GM18909 (cell line): ENCODE data around the gene NOL4L.

Source experiments
- ATAC-seq: cut with Tn5 transposase; IDR thresholded peaks from one replicate; pipeline ENCODE4 v1.9.1; 2021; ENCODE audit warnings: mild to moderate bottlenecking; ENCODE audit not compliant: unreplicated experiment, poor library complexity

NOL4L gene

DNA sequence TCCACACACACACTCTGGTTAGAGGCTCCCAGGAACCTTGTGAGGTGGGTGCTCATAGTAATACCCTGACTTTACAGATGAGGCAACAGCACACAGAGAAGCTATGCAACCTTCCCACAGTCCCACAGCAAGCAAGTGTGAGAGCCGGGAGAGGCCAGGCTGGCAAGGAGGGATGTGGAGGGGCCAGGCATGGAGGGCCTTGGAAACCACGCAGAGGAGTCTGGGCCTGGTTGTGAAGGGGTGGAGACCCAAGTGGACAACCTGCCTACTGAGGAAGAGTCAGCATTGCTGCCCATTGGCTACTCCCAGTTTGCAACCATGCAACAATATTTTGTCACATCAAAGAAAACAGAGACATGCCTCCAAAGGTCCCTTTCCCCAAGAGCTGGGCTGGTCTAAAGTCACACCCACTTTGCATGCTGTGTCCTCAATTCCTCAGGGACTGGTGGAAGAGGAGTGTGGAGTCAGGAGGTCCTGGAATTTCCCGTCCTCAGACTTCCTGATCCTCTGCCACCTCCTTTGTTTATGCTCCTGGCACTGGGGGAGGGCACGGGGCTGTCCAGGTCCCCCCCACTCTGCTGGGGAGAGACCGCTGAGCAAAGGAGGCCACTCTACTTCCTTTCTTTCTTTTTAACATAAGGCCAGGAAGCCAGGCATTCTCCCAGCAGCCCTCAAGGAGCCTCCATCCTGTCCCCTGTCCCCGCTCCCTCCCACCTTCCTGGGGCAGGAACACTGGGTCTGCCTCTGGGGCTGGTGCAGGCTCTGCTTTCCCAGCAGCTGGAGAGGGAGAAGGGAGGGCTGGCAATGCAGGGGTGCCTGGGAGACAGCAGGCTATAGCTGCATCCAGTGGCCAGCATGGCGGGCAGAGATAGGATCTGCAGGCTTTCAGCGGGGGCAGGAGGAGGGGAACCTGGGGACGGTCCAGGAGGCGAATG is 68.3 kb downstream of the NOL4L start:
- no peak for ATAC-seq

DNA sequence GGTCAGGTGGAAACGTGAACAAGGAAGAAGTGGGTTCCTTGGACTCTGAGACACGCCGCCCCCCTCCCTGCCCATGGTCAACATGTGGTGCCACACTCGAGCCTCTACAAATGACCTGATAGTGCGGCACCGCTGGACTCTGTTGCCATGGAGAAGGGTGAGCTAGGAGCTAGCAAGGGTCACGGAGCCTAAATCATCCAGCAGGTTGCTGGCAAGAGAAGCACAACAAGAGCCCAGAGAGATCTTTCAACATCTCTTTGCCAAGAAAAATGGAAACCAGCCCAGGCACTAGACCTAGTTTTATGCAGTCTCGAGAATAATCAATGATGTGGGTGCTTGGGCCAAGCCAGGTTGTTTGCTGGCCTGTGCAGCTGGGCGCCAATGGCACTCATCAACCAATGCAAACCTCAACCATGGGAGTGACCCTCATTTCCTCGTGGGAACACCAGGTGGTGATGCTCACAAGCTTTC is 69.5 kb downstream of the NOL4L start:
- no peak for ATAC-seq

DNA sequence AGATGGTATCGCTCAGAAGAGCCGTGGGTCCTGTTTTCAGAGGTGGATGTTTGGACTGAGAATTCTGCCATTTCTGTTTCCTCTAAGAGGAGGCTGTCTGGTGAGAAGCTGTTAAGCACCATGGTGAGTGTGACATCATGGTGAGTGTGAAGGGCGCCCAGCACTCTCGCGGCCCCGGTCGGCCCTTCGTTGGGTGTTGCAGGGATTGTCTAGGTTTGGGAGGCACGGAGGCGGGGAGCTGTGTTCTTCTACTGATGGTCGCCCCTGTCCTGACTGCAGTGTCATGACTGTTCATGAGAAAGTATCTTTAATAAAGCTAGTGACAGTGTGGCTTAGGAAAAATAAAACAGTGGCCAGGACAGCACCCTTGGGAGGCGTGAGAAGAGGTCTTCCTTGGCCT is 70.4 kb downstream of the NOL4L start:
- ATAC-seq: no peak

DNA sequence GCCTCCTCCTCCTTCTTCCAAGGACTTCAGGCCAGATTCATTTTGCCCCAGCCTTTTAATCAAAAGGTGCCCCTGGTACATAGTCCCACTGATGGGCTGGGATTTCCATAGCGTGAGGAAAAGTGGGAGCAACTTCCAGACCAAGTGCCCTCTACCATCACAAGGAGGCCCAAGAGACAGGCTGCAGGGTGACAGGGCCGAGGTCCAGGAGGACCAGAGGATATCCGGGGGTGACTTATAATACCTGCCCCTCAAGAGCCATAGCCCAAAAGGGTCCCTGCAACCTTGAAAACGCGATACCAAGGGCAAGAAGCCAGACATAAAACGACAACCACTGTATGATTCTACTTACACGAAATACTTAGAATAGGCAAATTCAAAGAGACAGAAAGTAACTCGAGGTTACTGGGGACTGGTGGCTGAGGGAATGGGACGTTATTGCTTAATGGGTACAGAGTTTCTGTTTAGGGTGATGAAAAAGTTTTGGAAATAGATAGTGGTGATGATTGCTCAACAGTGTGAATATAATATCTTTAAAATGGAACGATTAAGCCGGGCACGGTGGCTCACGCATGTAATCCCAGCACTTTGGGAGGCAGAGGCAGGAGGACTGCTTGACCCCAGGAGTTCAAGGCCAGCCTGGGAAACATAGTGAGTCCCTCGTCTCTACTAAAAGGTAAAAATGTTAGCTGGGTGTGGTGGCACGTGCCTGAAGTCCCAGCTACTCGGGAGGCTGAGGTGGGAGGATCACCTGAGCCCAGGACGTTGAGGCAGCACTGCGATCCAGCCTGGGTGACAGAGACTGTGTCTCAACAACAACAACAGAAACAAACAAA is 71.9 kb downstream of the NOL4L start:
- no peak for ATAC-seq

DNA sequence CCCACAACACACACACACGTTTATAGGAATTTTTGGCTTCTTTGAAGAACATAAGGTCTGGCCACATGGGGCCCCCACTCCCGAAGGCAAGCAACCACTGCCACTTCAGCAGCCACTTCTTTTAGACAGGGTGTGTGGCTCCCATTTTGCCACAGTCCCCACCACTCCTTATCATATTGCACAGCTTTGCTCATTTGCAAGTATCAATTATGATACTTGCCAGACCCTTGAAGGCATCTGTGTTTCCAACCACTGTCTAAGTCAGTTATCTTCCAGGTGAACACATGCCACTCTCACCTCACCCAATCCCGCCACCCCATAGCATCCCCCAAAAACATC is 73.1 kb downstream of the NOL4L start:
- no peak for ATAC-seq

DNA sequence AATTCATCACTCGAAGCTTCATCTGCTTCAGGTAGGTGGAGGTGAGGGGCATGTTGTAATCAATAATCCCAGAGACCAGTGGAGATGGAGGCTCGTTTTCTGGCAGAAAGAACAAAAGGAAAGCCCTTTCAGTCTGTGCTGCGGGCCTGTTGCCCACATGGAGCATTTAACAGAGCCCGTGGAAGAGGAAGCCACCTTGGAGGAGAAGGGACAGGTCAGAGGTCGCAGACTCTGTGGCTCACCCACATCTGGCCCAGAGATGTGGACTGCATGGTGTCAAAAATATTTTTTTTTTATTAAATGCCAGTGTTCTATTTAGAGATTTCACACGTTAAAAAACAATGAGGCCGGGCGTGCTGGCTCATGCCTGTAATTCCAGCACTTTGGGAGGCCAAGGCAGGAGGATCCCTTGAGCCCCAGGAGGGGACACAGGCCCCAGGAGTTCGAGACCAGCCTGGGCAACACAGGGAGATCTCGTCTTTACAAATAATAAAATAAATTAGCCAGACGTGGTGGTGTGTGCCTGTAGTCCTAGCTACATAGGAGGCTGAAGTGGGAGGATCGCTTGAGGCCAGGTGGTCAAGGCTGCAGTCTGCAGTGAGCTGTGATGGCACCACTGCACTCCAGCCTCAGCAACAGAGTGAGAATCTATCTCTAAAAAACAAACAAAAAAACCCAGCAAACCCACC is 73.6 kb downstream of the NOL4L start:
- ATAC-seq: no peak

DNA sequence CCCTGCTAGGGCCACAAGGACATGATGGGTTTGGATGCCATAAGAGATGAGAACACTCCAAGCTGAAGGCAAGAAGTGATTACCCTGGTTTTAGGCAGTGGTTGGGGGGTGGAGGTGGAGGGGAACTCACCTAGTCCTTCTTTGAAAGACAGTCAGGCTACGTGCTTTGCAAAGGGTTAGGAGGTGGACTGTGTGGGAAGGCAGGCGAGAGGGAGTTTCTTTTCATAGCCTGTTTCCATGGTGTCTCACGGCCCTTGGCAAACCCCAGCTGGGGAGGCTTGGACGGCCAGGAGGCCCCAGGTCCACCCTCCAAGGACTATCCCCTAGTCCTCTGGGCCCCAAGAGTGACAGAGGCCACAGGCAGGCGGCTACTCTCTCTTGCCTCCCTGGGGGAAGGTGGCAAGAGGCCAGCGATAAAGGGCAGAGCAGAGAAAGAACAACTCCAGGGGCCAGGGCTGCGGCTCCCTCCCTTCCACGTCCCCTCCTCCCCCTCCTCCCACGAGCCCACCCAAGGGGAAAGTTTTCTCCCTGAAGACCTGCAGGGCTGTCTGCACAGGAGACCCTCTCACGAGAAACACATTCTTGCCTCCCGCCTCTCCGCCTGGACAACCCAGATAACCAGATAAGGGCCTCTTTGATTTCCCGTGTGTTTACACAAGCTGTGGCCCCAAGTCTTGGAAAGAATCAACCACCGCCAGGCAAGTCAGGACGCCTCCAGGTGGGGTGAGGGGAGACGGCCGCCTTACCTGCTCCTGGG is 74.4 kb downstream of the NOL4L start:
- no peak for ATAC-seq

DNA sequence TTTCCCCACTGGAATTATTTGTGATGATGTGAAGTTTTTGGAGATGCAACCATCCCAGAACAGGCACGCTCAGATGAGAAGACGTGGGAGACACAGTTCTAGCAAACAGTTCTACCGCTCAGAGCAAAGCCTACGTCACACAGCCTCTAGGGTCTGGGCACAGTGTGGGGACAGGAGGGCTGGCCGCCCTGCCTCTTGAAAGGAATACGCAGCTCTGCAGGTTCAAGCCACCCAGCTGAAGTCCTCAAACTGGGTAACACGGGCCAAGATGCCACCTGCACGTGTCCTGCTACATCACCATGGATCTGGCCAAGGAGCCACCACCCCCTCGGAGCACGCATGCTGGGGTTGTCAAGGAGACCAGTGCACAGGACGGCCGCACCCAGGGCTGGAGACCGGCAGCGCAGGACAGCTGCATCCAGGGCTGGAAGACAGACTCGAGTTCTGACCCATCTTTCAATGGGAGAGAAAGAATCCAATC is 75.0 kb downstream of the NOL4L start:
- no peak for ATAC-seq

DNA sequence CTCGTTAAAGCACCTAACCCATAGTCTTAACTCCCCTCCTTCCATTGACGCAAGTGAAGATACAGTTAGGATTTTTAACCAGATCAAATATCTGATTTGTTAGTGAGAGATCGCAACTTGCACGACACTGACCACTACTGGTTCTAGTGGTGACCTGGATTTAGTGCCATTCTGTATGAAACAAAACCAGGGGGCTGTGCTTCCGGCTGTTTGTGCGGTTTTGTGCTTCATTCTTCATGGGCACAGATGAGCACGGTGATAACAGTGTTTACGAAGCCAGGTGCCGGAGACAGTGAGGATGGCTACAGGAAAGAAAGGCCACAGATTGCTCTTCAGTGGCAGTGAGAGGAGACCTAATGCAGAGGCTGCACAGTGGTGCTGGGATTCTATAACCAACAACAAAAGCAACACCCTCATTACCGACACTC is 75.5 kb downstream of the NOL4L start:
- ATAC-seq: no peak

DNA sequence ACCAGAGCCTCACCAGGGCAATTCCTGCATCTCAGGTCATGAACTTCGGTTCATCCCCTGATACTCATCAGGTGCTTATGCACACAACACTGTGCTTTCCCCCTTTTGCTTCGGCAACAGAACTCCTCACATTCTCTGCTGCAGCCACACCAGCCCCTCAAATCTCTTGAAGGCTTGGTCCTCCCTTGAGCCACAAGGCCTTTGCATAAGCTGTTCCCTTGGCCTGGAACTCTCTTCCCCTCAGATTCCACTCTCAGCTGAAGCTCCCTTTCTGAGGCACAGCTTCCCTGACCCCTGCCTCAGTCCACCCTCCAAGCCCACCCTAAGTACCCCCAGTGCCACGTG is 76.4 kb downstream of the NOL4L start:
- no peak for ATAC-seq

DNA sequence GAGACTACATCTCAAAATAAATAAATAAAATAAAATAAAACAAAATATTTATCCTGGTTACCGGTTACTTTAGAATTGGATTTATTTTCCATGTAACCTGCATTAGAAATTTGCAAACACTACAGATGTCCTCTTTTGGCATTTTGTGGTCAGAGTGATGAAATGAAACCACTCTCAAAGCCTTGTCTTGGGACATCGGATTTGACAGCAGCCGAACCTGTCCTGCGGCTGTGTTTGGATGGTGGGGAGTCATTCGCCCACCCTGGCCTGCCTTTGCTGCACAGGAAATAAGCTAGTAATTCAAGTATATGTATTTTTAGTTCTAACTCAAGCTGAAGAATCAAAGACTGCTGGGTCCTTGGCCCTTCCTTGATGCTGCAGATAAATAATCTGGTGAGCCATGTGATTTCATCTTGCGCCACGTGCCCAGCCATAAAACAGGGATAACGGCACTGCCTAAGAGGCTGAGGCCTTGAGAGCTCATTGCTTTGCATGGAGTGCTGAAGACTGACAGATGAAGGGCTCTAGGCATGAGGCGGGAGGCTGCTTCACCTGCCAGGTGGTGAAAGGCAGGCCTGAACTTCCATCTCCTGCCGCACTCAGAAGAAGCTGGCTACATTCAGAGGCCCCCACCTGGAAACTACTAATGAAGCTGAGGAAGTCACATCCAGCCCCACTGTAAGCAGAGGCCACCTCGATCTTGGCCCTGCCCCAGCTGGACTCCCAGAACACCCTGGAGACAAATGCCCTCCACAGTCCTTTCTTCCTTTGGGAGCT is 76.9 kb downstream of the NOL4L start:
- ATAC-seq: no peak

DNA sequence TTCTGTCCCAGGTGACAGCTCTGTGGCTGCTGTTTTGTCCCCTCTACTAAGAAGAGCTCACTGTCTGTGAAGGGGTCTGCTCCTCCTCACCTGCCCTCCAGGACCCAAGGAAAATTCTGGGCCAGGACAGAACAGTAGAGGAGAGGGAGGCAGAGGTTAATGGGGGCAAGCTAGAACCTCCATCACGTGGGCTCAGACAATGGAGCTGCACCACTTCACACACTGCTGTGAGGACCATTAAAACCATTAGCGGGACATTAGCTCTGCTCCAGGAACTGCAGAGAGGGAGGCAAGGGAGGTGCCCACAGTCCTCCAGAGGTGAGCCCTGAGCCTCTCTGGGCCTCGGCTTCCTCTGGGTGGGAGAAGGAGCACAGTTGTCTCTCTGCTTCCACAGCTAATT is 78.4 kb downstream of the NOL4L start:
- ATAC-seq: no peak

DNA sequence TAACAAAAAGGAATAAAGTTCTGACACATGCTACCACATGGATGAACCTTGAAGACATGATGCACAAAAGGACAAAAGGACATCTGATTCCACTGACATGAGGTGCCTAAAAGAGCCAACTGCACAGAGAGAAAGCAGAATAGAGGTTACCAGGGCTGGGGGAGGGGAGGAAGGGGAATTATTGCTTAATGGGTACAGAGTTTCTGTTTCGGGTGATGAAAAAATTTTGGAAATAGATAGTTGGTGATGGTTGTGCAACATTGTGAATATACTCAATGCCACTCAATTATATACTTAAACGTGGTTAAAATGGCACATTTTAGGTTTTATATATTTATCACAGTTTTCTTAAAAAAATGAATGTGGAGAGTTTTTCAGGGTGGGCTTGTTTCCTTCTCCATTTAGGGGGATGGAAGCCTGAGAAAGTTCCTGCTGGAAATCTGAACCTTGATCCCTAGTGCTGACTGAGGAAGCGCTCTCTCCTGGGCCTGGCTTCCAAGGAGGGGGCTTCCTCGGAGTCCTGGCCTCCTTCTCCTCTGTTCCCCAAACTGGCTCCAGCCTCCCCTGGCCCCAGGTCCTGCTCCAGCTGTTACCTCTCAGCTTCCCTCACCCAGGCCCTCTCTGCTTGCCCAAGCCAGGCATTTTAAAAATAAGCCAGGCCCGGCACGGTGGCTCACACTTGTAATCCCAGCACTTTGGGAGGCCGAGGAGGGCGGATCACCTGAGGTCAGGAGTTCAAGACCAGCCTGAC is 79.2 kb downstream of the NOL4L start:
- no peak for ATAC-seq

DNA sequence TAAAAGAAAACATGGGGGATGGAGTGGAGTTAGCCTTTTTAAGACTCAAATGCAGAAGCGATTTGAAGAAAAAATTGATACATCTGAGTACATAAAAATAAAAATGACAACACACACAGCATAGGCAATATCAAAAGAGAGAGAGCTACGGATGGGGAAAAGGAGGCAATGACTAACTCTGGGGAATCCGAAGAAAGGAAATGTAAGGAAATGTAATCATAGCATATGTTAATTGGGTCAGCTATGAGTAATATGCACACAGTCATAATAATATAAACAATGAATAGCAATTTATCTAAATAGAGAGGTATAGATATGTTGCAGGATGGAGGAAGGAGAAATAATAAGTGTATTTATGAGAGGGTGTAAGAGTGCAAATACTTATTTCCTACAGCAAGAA is 83.4 kb downstream of the NOL4L start:
- no peak for ATAC-seq

DNA sequence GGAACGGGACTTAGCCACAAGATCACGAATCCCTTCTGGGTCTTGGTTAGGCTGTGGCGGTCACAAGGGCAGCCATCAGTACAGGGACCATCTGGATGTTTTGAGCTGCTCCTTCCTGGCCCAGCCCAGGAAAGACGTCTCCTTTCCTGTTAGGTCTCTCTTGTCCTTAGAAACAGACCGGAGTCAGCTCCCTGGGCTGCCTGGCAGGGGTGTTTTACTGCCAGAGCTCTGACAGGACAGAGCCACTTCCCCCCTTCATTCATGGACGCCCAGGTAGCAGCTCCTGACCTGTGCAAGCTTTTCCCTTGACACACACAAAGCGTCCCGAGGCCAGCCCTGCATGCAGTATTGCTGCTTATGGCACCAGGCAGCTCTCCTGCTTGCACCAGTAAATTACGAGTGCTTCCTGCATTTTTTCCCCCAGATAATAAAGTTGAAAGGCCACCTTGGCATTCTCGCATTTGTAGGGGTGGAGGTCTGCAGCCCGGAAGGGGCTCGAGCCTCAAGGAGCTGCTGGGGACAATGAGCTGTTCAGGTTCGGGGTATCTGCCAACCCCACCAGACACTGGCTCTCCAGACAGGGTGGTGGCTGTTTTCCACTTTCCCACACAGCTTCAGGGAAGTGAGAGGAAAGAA is 87.4 kb downstream of the NOL4L start:
- no peak for ATAC-seq

DNA sequence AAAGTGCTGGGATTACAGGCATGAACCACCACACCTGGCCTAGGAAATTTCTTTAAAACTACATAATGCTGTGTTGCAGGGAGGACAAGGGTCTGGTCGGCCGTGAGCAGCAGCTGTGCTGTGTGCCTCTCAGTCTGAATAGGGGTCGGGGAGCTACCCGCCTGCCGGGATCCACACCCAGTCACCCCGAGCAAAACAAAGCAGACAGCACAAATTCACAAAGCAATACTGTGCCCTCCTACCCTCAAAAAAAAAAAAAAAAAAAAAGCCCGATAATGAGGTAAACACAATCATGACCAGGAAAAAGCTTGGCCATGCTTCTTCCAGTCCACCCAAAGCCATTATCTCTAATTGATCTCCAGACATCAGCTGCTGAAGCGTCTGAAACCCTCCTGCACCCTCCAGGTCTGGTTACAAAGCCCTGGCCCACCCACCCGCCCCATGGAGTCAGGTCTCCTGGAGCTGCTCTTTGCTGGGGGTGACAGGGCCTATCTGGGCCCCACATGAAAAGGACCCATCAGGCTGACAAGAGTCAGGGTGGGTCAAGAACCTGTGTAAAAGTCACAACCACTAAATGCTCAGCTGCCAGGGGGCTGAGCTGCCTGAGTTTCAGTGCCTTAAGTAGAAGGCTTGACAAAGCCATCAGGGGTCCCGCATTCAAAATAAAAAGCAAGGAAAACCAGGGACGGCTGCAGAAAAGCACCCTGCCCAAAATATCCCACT is 88.2 kb downstream of the NOL4L start:
- ATAC-seq: no peak

DNA sequence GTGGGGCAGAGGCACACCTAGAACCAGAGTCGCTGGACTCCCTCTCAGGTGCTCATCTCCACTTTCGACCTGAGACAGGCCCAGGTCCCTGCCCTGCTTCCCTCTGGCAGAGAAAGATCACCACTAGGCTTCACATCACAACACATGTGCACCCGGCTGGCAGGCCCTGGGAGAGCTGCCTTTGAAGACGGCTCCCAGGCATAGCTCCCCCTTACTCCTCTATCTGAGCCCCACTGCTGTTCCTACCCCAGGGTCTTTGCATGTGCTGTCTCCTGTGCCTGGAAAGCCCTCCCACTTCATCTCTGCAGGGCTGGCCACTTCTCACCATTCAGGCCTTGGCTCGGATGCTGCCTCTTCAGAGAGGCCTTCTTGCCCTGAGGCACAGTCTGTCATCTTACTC is 89.2 kb downstream of the NOL4L start:
- no peak for ATAC-seq

DNA sequence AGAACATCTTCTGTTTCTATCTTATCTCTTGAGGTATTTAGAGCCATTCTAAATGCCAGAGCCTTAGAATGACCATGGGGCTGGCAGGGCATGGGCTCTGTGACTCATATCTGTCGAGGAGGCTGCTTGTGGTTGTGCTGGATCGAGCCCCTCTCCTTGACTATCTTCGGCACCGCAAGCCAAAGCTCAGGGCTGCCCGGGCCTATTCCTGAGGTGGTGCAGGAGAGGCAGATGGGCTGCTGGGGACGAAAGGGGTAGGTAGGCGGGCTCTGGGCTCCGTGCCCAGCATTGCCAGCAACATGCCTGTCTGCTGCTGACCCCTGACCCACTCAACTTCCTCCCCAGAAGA is 89.9 kb downstream of the NOL4L start:
- ATAC-seq: no peak
